ENCODE measurements around the gene ZNF697. TPM values are rescaled to one million over a fixed set of nuclear protein-coding genes. Genes with fewer than 3 reads are reported as not detected.

ZNF697 gene
- polyA plus RNA-seq, 1 donor from 2014 or later = not detected

DNA sequence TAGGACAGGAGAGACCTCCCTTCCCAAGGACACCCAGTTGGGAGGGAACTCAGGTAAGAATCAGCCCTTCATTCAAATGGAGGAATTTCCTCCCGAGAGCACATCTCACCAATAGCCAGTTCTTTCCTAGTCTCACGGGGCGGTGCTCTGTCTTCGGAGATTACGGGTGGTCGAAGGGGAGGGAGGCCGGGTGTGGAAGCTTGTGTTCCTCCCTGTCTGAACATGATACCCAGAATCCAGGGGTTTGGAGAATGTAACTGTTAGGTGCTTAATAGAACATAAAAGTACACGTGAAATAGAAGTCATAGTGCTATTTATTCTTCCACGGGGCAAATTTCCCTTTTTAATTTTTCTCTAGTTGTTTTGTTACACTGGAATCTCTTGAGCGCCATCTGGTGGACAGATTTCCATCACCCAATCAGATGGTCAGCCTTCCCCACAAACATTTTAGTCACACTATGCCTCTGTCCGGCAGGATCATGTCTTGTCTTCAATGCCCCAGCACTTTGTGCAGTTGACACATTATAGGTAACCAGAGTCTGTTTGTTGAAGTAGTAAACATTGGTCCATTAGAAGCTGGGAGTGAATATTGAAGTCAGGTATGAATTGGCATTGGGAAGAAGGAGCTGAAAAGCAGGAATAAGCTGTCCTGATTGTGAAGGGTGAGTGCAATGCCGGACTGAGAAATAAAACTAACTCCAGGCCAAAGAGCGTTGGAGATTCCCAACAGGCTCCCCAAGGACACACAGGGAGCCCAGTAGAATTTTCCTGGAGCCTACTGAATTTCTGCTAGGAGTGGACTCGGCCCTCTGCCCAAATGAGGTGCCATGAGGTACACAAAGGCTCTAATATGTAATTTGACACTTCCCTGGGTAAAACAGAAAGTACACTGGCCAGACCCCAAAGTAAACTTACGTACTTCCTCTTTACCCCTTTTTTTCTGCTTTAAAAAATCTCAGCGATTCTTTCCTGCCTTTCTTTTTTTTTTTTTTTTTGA lies 27.6 kb upstream of the ZNF697 start:
- peak overlapping the region in 2 of 4 donors; percentile 58 to 85 for H3K4me3 Mint-ChIP-seq
- peaks cover 0 to 11% (median 0%) of the 10 kb centered on the region in 3 donors for H3K4me1 Mint-ChIP-seq
- peaks cover 0 to 2% (median 2%) of the 10 kb centered on the region in 3 donors for H3K9me3 Mint-ChIP-seq
- H3K27ac Mint-ChIP-seq = peak overlapping the region in 1 of 3 donors; percentile 74
- H3K27me3 Mint-ChIP-seq = peaks cover 32% of the 10 kb centered on the region
- peaks cover 1% of the 10 kb centered on the region for H3K36me3 Mint-ChIP-seq

DNA sequence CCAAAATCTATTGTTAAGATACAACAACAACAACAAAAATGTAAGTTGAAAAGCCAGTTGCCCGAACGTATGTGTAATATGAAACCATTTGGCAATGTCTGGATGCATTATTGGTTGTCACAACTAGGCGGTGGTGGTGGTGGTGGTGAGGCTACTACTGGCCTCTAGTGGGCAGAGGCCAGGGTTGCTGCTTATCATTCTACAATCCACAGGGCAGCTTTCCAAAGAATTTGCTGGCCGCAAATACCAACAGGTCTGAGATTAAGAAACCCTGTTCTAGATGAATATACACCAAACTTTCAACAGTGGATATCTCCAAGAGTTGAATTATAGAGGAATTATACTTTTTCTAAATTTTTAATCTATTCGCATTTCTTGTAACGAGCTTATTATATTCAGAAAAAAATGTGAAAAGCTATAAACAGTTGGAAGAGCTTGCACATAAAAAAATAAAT lies 26.8 kb upstream of the ZNF697 start:
- H3K4me1 Mint-ChIP-seq = peaks cover 0 to 11% (median 0%) of the 10 kb centered on the region in 3 donors
- peaks cover 1% of the 10 kb centered on the region for H3K36me3 Mint-ChIP-seq
- H3K27me3 Mint-ChIP-seq = peaks cover 30% of the 10 kb centered on the region
- H3K27ac Mint-ChIP-seq = no peak overlapping the region
- H3K4me3 Mint-ChIP-seq = no peak overlapping the region
- H3K9me3 Mint-ChIP-seq = peaks cover 0 to 2% (median 2%) of the 10 kb centered on the region in 3 donors

DNA sequence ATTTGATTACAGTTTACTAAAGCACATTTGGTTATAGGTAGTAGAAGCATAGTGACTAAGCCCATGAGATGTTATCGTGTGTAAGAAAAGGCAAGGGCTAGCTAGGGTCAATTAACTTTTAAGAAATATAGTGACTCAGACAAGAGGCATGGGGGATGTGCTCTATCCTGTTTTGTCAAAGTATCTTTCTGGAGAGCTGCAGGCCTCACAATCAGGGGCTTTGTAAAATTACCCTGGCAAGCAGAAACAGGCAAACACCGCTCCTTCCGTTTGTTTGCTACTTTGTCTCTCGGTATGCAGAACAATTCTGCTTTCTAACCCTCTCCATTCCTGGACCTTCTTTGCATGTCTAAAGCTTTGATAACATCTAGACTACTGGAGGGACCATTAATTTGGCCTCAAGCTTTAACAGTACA lies 26.1 kb upstream of the ZNF697 start:
- H3K27me3 Mint-ChIP-seq = peaks cover 27% of the 10 kb centered on the region
- peaks cover 0 to 11% (median 0%) of the 10 kb centered on the region in 3 donors for H3K4me1 Mint-ChIP-seq
- no peak overlapping the region for H3K27ac Mint-ChIP-seq
- no peak overlapping the region for H3K4me3 Mint-ChIP-seq
- peaks cover 1% of the 10 kb centered on the region for H3K36me3 Mint-ChIP-seq
- H3K9me3 Mint-ChIP-seq = peaks cover 0 to 2% (median 2%) of the 10 kb centered on the region in 3 donors

DNA sequence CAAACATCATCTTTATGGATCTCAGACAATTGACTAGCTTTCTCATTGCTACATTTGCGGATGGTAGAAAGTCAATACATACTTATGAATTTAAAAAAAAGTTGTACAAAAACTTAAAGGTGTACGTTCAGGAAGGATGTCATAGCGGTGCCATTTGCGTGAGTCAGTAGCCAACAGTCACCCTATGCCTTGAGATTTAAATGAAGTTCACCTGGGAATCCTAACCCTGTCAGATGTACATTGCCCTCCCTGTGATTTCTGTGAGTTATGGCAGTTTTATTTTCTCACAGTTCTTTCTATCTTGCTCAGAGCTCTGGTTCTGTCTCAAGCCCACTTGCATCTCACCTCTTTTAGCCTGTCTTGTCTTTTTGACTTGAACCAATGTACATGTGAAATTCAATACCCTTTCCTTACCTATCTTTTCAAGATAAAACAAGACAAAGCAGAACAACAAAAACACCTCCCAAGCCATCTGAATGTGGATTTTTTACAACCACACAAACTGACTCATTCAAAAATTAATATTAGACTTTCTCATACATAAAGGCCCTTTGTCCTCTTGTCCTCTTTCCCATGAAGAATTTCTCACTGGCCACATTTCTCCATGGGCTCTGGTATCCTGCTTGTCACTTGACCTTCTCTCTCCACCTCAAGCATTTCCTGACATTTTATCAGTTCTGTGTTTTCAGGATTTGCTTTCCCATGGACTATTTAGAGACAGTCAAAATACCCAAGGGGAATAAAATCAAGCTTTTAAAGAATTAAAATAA lies 25.3 kb upstream of the ZNF697 start:
- H3K9me3 Mint-ChIP-seq = peaks cover 0 to 2% (median 2%) of the 10 kb centered on the region in 3 donors
- H3K4me3 Mint-ChIP-seq = no peak overlapping the region
- H3K36me3 Mint-ChIP-seq = peaks cover 1% of the 10 kb centered on the region
- peaks cover 0 to 11% (median 0%) of the 10 kb centered on the region in 3 donors for H3K4me1 Mint-ChIP-seq
- no peak overlapping the region for H3K27ac Mint-ChIP-seq
- H3K27me3 Mint-ChIP-seq = peaks cover 22% of the 10 kb centered on the region

DNA sequence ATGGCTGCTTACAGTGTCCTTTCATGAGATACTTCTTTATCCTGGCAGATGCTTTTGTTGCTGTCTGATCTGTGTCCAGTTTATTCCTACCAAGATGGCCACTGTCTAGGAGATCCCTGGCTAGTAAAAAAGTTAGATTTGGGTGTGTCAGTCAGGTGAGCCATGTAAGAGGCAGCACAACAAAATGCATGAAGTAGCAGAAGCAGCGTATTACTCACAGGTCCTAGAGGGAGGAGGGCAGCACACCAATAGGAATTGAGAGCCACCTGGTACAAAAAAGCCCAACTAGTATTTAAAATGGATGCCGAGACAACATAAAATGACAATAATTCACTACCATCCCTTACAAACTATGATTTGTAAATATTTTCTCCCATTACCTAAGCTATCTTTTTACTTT lies 22.8 kb upstream of the ZNF697 start:
- Mint-ChIP-seq H3K27ac (no peak overlapping the region), H3K9me3 (peaks cover 0 to 2% (median 2%) of the 10 kb centered on the region in 3 donors), H3K4me3 (no peak overlapping the region), H3K36me3 (peaks cover 1% of the 10 kb centered on the region), H3K4me1 (peaks cover 0 to 11% (median 0%) of the 10 kb centered on the region in 3 donors), H3K27me3 (peaks cover 17% of the 10 kb centered on the region)

DNA sequence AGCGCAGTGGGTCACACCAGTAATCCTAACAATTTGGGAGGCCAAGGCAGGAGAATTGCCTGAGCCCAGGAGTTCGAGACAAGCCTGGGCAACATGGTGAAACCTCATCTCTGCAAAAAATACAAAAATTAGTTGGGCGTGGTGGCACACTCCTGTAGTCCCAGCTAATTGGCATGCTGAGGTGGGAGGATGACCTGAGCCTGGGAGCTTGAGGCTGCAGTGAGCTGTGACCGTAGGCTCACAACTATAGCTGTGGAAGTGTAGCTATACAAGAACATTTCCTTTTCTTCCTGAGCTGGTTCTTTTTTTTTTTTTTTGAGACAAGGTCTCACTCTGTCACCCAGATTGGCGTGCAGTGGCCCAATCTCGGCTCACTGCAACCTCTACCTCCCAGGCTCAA lies 19.1 kb upstream of the ZNF697 start:
- Mint-ChIP-seq H3K27ac (no peak overlapping the region), H3K36me3 (no peaks in the 10 kb centered on the region), H3K4me3 (no peak overlapping the region), H3K27me3 (peaks cover 6% of the 10 kb centered on the region), H3K9me3 (peaks cover 0 to 2% (median 2%) of the 10 kb centered on the region in 3 donors), H3K4me1 (peaks cover 0 to 2% (median under 1%) of the 10 kb centered on the region in 3 donors)

DNA sequence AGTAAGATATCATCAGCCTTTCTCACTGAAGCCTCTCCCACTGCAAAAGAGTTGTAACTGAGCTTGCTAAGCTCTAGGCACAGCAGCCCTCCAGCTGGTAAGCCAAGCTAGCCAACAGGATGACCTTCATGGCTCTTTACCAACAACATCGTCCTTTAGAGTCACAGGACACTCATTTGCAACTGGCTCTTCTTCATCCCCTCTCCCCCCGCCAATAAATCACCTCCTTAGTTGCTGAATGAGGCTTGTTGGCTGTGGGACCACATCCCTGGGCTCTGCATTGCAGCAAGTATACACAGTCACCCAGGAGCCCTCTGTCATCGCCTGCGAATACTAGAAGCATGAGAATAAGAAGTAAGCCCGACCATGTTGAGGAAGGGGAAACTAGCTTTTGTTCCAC lies 16.0 kb upstream of the ZNF697 start:
- Mint-ChIP-seq H3K27me3 (peaks cover 2% of the 10 kb centered on the region), H3K36me3 (no peaks in the 10 kb centered on the region), H3K9me3 (no peaks in the 10 kb centered on the region), H3K4me3 (no peak overlapping the region), H3K4me1 (peaks cover 0 to 5% (median 2%) of the 10 kb centered on the region in 3 donors), H3K27ac (no peak overlapping the region)

DNA sequence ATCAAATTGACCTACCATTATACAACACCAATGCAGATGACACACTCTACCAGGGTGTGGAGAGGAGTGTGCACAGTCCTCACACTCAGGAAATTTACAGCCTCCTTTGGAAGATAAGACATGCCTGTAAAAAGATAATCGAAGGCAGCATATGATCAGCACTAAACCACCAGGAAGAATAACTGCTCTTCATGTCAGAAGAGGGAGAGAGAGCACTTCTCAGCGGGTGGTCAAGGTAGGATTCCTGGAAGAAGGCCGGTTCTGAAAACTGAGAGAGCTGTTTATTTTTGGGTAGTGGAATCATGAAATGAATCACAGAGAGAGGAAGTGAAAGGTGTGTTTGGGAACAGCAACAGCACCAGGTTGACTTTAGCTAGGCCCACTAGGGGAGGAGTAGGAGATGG lies 14.0 kb upstream of the ZNF697 start:
- Mint-ChIP-seq H3K4me1 (peaks cover 0 to 5% (median 2%) of the 10 kb centered on the region in 3 donors), H3K4me3 (peak overlapping the region in 1 of 4 donors; percentile 5), H3K27ac (no peak overlapping the region), H3K36me3 (no peaks in the 10 kb centered on the region), H3K27me3 (peaks cover 4% of the 10 kb centered on the region), H3K9me3 (no peaks in the 10 kb centered on the region)

DNA sequence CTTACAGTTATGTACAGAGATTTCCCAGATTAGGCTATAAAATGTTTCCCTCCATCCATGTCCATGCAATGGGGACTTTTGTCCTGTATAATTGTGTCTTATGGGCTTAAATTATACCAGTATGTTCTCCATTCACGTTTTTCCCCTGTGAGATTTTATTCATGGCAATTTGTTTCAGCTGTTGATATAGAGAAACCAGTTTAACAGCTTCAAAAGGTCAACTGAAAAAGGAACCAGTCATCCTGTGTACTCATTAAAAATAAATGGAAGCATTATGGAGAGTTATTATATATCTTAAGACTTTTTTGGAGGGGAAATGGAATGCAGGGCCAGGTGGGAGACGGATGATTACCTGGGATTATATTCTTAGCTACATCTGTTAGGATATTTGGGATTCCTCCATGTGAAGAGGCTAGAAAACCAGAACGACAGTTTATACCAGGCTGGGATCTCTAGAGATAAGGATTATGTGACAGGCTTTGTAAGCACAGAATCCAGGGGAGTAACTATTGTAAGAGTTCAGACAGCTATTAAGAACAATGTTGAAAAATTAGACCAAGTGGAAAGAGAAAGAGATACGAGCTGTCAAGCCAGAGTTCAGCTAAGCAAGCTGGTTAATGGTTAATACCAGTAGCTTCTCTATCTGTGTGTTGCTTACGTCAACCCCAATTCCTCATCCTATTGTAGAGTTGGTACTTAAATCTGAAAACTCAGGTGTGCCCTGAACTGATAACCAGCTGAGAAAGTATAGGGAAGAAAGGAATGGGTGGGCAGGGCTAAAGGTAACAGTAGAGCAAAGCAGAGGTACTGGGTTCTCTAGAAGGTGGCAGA lies 12.4 kb upstream of the ZNF697 start:
- Mint-ChIP-seq H3K4me3 (no peak overlapping the region), H3K36me3 (no peaks in the 10 kb centered on the region), H3K9me3 (no peaks in the 10 kb centered on the region), H3K27me3 (peaks cover 8% of the 10 kb centered on the region), H3K4me1 (peaks cover 0 to 7% (median 5%) of the 10 kb centered on the region in 3 donors), H3K27ac (no peak overlapping the region)

DNA sequence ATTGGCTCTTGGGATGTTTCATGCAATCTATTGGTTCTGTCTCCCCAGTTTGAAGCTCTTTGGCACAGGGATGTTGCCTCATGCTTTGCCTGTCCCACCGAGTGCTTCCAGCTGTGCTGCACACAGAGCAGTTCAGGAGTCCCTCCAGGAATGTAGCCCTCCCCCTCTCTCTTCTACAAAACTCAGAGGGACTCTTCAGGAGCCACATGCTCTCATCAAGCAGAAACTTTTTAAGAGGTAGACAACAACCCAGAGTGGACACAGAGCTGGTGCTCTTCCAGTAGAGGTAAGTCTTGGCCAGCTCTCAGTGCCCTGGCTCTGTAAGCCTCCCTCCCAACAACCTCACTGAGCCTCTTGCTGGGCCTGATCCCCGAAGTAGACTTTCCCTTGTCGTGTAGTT lies 11.6 kb upstream of the ZNF697 start:
- H3K4me1 Mint-ChIP-seq = peaks cover 0 to 7% (median 5%) of the 10 kb centered on the region in 3 donors

DNA sequence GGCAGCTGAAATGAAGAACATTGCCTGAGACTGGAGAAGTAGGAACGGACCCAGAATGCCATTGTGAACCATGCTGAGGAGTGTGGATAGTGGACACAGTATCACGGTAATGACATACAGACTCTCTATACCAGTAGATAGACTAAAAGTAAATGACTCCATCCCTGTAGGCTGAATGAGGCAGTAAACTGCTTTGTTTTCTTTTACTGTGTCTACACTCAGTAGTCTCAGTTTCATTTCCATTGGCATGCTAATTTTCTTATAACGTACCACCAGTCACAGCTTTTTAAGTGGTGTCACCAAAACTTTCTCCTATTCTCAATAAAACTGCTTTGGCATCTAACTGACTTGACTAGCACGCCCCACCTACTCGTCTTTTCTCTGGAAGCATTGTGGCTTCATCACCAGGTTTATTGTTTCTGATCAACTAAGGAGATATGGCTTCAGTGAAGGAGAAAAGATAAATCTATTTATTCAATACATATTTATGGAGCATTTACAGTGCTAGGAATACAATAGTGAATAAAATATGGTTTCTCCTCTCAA lies 8.4 kb upstream of the ZNF697 start:
- no peaks in the 10 kb centered on the region for H3K36me3 Mint-ChIP-seq
- H3K9me3 Mint-ChIP-seq = no peaks in the 10 kb centered on the region
- peaks cover 0 to 4% (median 0%) of the 10 kb centered on the region in 3 donors for H3K4me1 Mint-ChIP-seq
- H3K27ac Mint-ChIP-seq = no peak overlapping the region
- H3K27me3 Mint-ChIP-seq = peaks cover 21% of the 10 kb centered on the region
- H3K4me3 Mint-ChIP-seq = no peak overlapping the region

More for the DNA sequence above, 11.6 kb upstream of the ZNF697 start:
- H3K4me3 Mint-ChIP-seq = no peak overlapping the region
- H3K27ac Mint-ChIP-seq = no peak overlapping the region
- peaks cover 7% of the 10 kb centered on the region for H3K27me3 Mint-ChIP-seq
- H3K9me3 Mint-ChIP-seq = no peaks in the 10 kb centered on the region
- H3K36me3 Mint-ChIP-seq = no peaks in the 10 kb centered on the region

DNA sequence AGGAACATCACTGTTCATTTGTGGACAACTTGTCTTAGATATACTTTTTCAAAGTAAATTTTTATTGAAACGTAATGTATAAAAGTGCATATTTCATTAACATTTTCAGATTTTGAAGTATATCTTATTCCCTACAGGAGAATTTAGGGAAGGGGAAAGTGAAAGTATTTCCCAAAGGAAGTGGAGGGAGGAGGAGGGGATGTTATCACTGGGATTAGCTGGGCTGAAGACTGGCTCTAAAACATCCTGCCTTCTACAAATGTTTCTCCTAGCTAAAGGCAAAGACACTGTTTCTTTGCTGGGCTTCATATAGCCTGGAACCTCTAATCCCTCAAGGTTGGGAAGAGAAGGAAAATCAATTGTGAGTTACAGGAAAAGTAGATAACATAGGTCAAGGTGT lies 7.1 kb upstream of the ZNF697 start:
- Mint-ChIP-seq H3K4me3 (no peak overlapping the region), H3K9me3 (no peaks in the 10 kb centered on the region), H3K4me1 (peaks cover 0 to 4% (median 0%) of the 10 kb centered on the region in 3 donors), H3K27ac (no peak overlapping the region), H3K27me3 (peaks cover 27% of the 10 kb centered on the region), H3K36me3 (no peaks in the 10 kb centered on the region)

DNA sequence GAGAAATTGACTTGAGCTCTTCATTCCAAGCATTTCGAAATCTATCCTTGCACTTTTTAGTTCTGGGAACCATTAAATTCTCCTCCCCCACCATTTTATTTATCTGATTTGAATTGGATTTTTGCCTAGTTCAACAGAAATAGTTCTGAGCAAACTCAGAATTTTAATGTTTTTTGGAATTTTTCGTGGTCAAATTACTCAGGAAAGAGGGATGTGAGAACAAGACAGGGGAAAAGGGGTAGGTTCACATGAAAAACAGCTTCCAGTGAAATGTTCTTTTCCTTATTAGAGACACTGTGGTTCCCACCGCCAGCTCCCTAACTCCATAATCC lies 5.7 kb upstream of the ZNF697 start:
- H3K9me3 Mint-ChIP-seq = no peaks in the 10 kb centered on the region
- H3K4me3 Mint-ChIP-seq = no peak overlapping the region
- no peak overlapping the region for H3K27ac Mint-ChIP-seq
- H3K4me1 Mint-ChIP-seq = peaks cover 0 to 4% (median 2%) of the 10 kb centered on the region in 3 donors
- H3K27me3 Mint-ChIP-seq = peaks cover 40% of the 10 kb centered on the region
- H3K36me3 Mint-ChIP-seq = no peaks in the 10 kb centered on the region
